Progenitor cell of endocrine pancreas (in vitro differentiated cells): ENCODE data around the gene ADAMTS17. TPM values are rescaled to one million over a fixed set of nuclear protein-coding genes. Genes with fewer than 3 reads are reported as not detected.

Experiments used
- DNase-seq: peaks from one replicate; pipeline ENCODE4 v3.0.0; 2021; ENCODE audit warnings: low spot score; ENCODE audit not compliant: unreplicated experiment
- H3K27ac Mint-ChIP-seq: 2 replicates; pipeline ENCODE4 v1.8.0; 2021; ENCODE audit warnings: mild to moderate bottlenecking, moderate library complexity, mixed read lengths
- H3K27me3 Mint-ChIP-seq: 2 replicates; pipeline ENCODE4 v1.8.0; 2021; ENCODE audit warnings: mixed read lengths
- H3K36me3 Mint-ChIP-seq: 2 replicates; pipeline ENCODE4 v1.8.0; 2022; ENCODE audit warnings: mixed read lengths; ENCODE audit not compliant: insufficient read depth
- H3K4me1 Mint-ChIP-seq: 2 replicates; pipeline ENCODE4 v1.8.0; 2021; ENCODE audit warnings: low read depth, mixed read lengths
- H3K4me3 Mint-ChIP-seq: 2 replicates; pipeline ENCODE4 v1.8.0; 2021; ENCODE audit warnings: low read depth, mild to moderate bottlenecking, moderate library complexity, mixed read lengths
- H3K9me3 Mint-ChIP-seq: 2 replicates; pipeline ENCODE4 v1.8.0; 2021; ENCODE audit warnings: low read depth, mixed read lengths
- CTCF ChIP-seq: fragments of 200-600 bp; sonication (generic); IDR thresholded peaks from one replicate; pipeline ENCODE4 v1.5.0; 2021; ENCODE audit warnings: antibody characterized with exemption, mild to moderate bottlenecking; ENCODE audit not compliant: unreplicated experiment
- total RNA-seq: library from RNA; stranded (reverse); gene quantifications from 2 replicates; pipeline ENCODE4 v1.2.1, GENCODE V29; 2021

ADAMTS17 gene
- total RNA-seq, 1 donor from 2014 or later, result 3.5 TPM

GRCh38 chr15:99957642-99958013 is 384.1 kb downstream of the ADAMTS17 start:
- Mint-ChIP-seq H3K4me3 (no peak overlapping the region), H3K4me1 (no peaks in the 10 kb centered on the region), H3K36me3 (no peaks in the 10 kb centered on the region), H3K27me3 (peaks cover 49% of the 10 kb centered on the region), H3K9me3 (no peaks in the 10 kb centered on the region), H3K27ac (no peak overlapping the region)
- no peak for TF ChIP-seq CTCF
- no peak for DNase-seq

GRCh38 chr15:99956820-99957641 is 384.7 kb downstream of the ADAMTS17 start:
- H3K4me1 Mint-ChIP-seq, result no peaks in the 10 kb centered on the region
- DNase-seq, result no peak
- no peak overlapping the region for H3K27ac Mint-ChIP-seq
- no peak overlapping the region for H3K4me3 Mint-ChIP-seq
- no peaks in the 10 kb centered on the region for H3K9me3 Mint-ChIP-seq
- no peaks in the 10 kb centered on the region for H3K36me3 Mint-ChIP-seq
- peaks cover 44% of the 10 kb centered on the region for H3K27me3 Mint-ChIP-seq
- no peak for TF ChIP-seq CTCF

- no peak for TF ChIP-seq CTCF
- no peaks in the 10 kb centered on the region for H3K9me3 Mint-ChIP-seq
- H3K36me3 Mint-ChIP-seq, result no peaks in the 10 kb centered on the region
- H3K4me1 Mint-ChIP-seq, result no peaks in the 10 kb centered on the region
- H3K4me3 Mint-ChIP-seq, result no peak overlapping the region
- no peak overlapping the region for H3K27ac Mint-ChIP-seq
- DNase-seq, result no peak
- H3K27me3 Mint-ChIP-seq, result peaks cover 40% of the 10 kb centered on the region
Measured at GRCh38 chr15:99956022-99956775, 385.6 kb downstream of the ADAMTS17 start.

GRCh38 chr15:99955532-99955931 is 386.2 kb downstream of the ADAMTS17 start:
- Mint-ChIP-seq H3K9me3 (no peaks in the 10 kb centered on the region), H3K4me1 (no peaks in the 10 kb centered on the region), H3K27ac (no peak overlapping the region), H3K27me3 (peaks cover 34% of the 10 kb centered on the region), H3K4me3 (no peak overlapping the region), H3K36me3 (no peaks in the 10 kb centered on the region)
- TF ChIP-seq CTCF, result no peak
- DNase-seq, result no peak

GRCh38 chr15:99955181-99955525 is 386.6 kb downstream of the ADAMTS17 start:
- H3K27ac Mint-ChIP-seq, result no peak overlapping the region
- no peak overlapping the region for H3K4me3 Mint-ChIP-seq
- H3K9me3 Mint-ChIP-seq, result peaks cover 2% of the 10 kb centered on the region
- no peak for DNase-seq
- H3K36me3 Mint-ChIP-seq, result no peaks in the 10 kb centered on the region
- H3K27me3 Mint-ChIP-seq, result peaks cover 32% of the 10 kb centered on the region
- no peak for TF ChIP-seq CTCF
- H3K4me1 Mint-ChIP-seq, result no peaks in the 10 kb centered on the region
